ENCODE measurements around the gene NTSR2. TPM values are rescaled to one million over a fixed set of nuclear protein-coding genes. Genes with fewer than 3 reads are reported as not detected.
A peak's percentile ranks its signal among the peaks of the same experiment; 100 is the strongest.

NTSR2 gene
- total RNA-seq: not detected
- not detected for polyA plus RNA-seq
- long read RNA-seq, donor 1: 0 reads
- long read RNA-seq, donor 2: 0 reads

- DNase-seq (peak; percentile 66 to 87), ATAC-seq (ENCODE audit: low FRiP score) (peak; percentile 94)
- no peaks in the 10 kb centered on the region for H3K27me3 ChIP-seq (ENCODE audit: control insufficient read depth in 1 of 2, insufficient read depth in 2 of 2, low read length in 1 of 2)
- no peak within 1 kb of the TSS for H3K27ac ChIP-seq (ENCODE audit: low read depth in 1 of 2, low read length in 2 of 2)
- no peaks in the 10 kb centered on the region for H3K4me1 ChIP-seq (ENCODE audit: control insufficient read depth in 1 of 2, insufficient read depth in 2 of 2, low read length in 2 of 2)
- intact Hi-C loops (cut with DNase I): no loop called here
- H3K36me3 ChIP-seq (ENCODE audit: control insufficient read depth in 1 of 2, insufficient read depth in 2 of 2, low read length in 1 of 2): no peaks in the 10 kb centered on the region
- WGBS, 2 donors: 16 to 17% methylated on average over 75 to 93 of the region's 93 CpGs
- H3K9me3 ChIP-seq (ENCODE audit: control insufficient read depth, low read length): no peaks in the 10 kb centered on the region
- no peak within 1 kb of the TSS for H3K4me3 ChIP-seq (ENCODE audit: low read length in 2 of 2)
Observed at GRCh38 chr2:11669454-11670291, at the start of gene NTSR2. NTSR2 (minus strand) TSS chr2:11670195; CDS start chr2:11670129, 66 bp downstream.

GRCh38 chr2:11719230-11719977 is 49.4 kb upstream of the NTSR2 start:
- Histone ChIP-seq H3K4me3 (ENCODE audit: low read length in 2 of 2) (no peak overlapping the region), H3K27ac (ENCODE audit: low read depth in 1 of 2, low read length in 2 of 2) (no peak overlapping the region), H3K36me3 (ENCODE audit: control insufficient read depth in 1 of 2, insufficient read depth in 2 of 2, low read length in 1 of 2) (no peaks in the 10 kb centered on the region), H3K4me1 (ENCODE audit: control insufficient read depth in 1 of 2, insufficient read depth in 2 of 2, low read length in 2 of 2) (no peaks in the 10 kb centered on the region), H3K27me3 (ENCODE audit: control insufficient read depth in 1 of 2, insufficient read depth in 2 of 2, low read length in 1 of 2) (no peaks in the 10 kb centered on the region), H3K9me3 (ENCODE audit: control insufficient read depth, low read length) (no peaks in the 10 kb centered on the region)
- intact Hi-C loops (cut with DNase I): no loop called here
- ATAC-seq (ENCODE audit: low FRiP score) (no peak), DNase-seq (no peak)
- WGBS, 2 donors: 69 to 71% methylated on average over 6 of the region's 6 CpGs

GRCh38 chr2:11718606-11719005 is 48.6 kb upstream of the NTSR2 start:
- intact Hi-C loops (cut with DNase I): no loop called here
- Histone ChIP-seq H3K27ac (ENCODE audit: low read depth in 1 of 2, low read length in 2 of 2) (no peak overlapping the region), H3K4me3 (ENCODE audit: low read length in 2 of 2) (no peak overlapping the region), H3K36me3 (ENCODE audit: control insufficient read depth in 1 of 2, insufficient read depth in 2 of 2, low read length in 1 of 2) (no peaks in the 10 kb centered on the region), H3K4me1 (ENCODE audit: control insufficient read depth in 1 of 2, insufficient read depth in 2 of 2, low read length in 2 of 2) (no peaks in the 10 kb centered on the region), H3K9me3 (ENCODE audit: control insufficient read depth, low read length) (no peaks in the 10 kb centered on the region), H3K27me3 (ENCODE audit: control insufficient read depth in 1 of 2, insufficient read depth in 2 of 2, low read length in 1 of 2) (no peaks in the 10 kb centered on the region)
- 83% methylated on average over 5 of the region's 5 CpGs for WGBS, 2 donors
- DNase-seq: no peak
- ATAC-seq (ENCODE audit: low FRiP score): no peak

- no peaks in the 10 kb centered on the region for H3K4me1 ChIP-seq (ENCODE audit: control insufficient read depth in 1 of 2, insufficient read depth in 2 of 2, low read length in 2 of 2)
- 84 to 88% methylated on average over 1 of the region's 1 CpG for WGBS, 2 donors
- DNase-seq (no peak), ATAC-seq (ENCODE audit: low FRiP score) (no peak)
- H3K9me3 ChIP-seq (ENCODE audit: control insufficient read depth, low read length): no peaks in the 10 kb centered on the region
- no peak overlapping the region for H3K27ac ChIP-seq (ENCODE audit: low read depth in 1 of 2, low read length in 2 of 2)
- H3K36me3 ChIP-seq (ENCODE audit: control insufficient read depth in 1 of 2, insufficient read depth in 2 of 2, low read length in 1 of 2): no peaks in the 10 kb centered on the region
- H3K27me3 ChIP-seq (ENCODE audit: control insufficient read depth in 1 of 2, insufficient read depth in 2 of 2, low read length in 1 of 2): no peaks in the 10 kb centered on the region
- intact Hi-C loops (cut with DNase I): no loop called here
- no peak overlapping the region for H3K4me3 ChIP-seq (ENCODE audit: low read length in 2 of 2)
Observed at GRCh38 chr2:11717623-11718022, 47.6 kb upstream of the NTSR2 start.

- no peaks in the 10 kb centered on the region for H3K27me3 ChIP-seq (ENCODE audit: control insufficient read depth in 1 of 2, insufficient read depth in 2 of 2, low read length in 1 of 2)
- H3K4me1 ChIP-seq (ENCODE audit: control insufficient read depth in 1 of 2, insufficient read depth in 2 of 2, low read length in 2 of 2): peaks cover 0 to 2% of the 10 kb centered on the region in 2 donors
- intact Hi-C loops (cut with DNase I): no loop called here
- DNase-seq (no peak), ATAC-seq (ENCODE audit: low FRiP score) (peak; percentile 67)
- H3K36me3 ChIP-seq (ENCODE audit: control insufficient read depth in 1 of 2, insufficient read depth in 2 of 2, low read length in 1 of 2): no peaks in the 10 kb centered on the region
- 58 to 61% methylated on average over 8 of the region's 8 CpGs for WGBS, 2 donors
- H3K4me3 ChIP-seq (ENCODE audit: low read length in 2 of 2): no peak overlapping the region
- no peaks in the 10 kb centered on the region for H3K9me3 ChIP-seq (ENCODE audit: control insufficient read depth, low read length)
- H3K27ac ChIP-seq (ENCODE audit: low read depth in 1 of 2, low read length in 2 of 2): no peak overlapping the region
Observed at GRCh38 chr2:11716689-11717321, 46.8 kb upstream of the NTSR2 start.

- DNase-seq (no peak), ATAC-seq (ENCODE audit: low FRiP score) (peak; percentile 12)
- Histone ChIP-seq H3K27me3 (ENCODE audit: control insufficient read depth in 1 of 2, insufficient read depth in 2 of 2, low read length in 1 of 2) (no peaks in the 10 kb centered on the region), H3K36me3 (ENCODE audit: control insufficient read depth in 1 of 2, insufficient read depth in 2 of 2, low read length in 1 of 2) (no peaks in the 10 kb centered on the region), H3K4me3 (ENCODE audit: low read length in 2 of 2) (no peak overlapping the region), H3K27ac (ENCODE audit: low read depth in 1 of 2, low read length in 2 of 2) (no peak overlapping the region), H3K4me1 (ENCODE audit: control insufficient read depth in 1 of 2, insufficient read depth in 2 of 2, low read length in 2 of 2) (peaks cover 0 to 2% of the 10 kb centered on the region in 2 donors), H3K9me3 (ENCODE audit: control insufficient read depth, low read length) (no peaks in the 10 kb centered on the region)
- intact Hi-C loops (cut with DNase I): no loop called here
- WGBS, 2 donors: 91 to 94% methylated on average over 12 of the region's 12 CpGs
Observed at GRCh38 chr2:11715987-11716652, 46.1 kb upstream of the NTSR2 start.

GRCh38 chr2:11713815-11714214 is 43.8 kb upstream of the NTSR2 start:
- intact Hi-C loops (cut with DNase I): loop anchor here in 1 of 2 donors (5.0 kb wide), 1 partner anchor 33 kb away; the partner anchor contains the start of gene LPIN1
- ATAC-seq (ENCODE audit: low FRiP score) (no peak), DNase-seq (no peak)
- 90 to 92% methylated on average over 7 of the region's 7 CpGs for WGBS, 2 donors
- Histone ChIP-seq H3K9me3 (ENCODE audit: control insufficient read depth, low read length) (no peaks in the 10 kb centered on the region), H3K36me3 (ENCODE audit: control insufficient read depth in 1 of 2, insufficient read depth in 2 of 2, low read length in 1 of 2) (no peaks in the 10 kb centered on the region), H3K27me3 (ENCODE audit: control insufficient read depth in 1 of 2, insufficient read depth in 2 of 2, low read length in 1 of 2) (no peaks in the 10 kb centered on the region), H3K4me3 (ENCODE audit: low read length in 2 of 2) (no peak overlapping the region), H3K27ac (ENCODE audit: low read depth in 1 of 2, low read length in 2 of 2) (no peak overlapping the region), H3K4me1 (ENCODE audit: control insufficient read depth in 1 of 2, insufficient read depth in 2 of 2, low read length in 2 of 2) (peaks cover 2 to 4% of the 10 kb centered on the region in 2 donors)

- 94 to 97% methylated on average over 2 of the region's 2 CpGs for WGBS, 2 donors
- intact Hi-C loops (cut with DNase I): loop anchor here in 1 of 2 donors (5.0 kb wide), 1 partner anchor 34 kb away; the partner anchor contains the start of gene LPIN1
- no peaks in the 10 kb centered on the region for H3K36me3 ChIP-seq (ENCODE audit: control insufficient read depth in 1 of 2, insufficient read depth in 2 of 2, low read length in 1 of 2)
- H3K4me1 ChIP-seq (ENCODE audit: control insufficient read depth in 1 of 2, insufficient read depth in 2 of 2, low read length in 2 of 2): peaks cover 2 to 4% of the 10 kb centered on the region in 2 donors
- no peak overlapping the region for H3K27ac ChIP-seq (ENCODE audit: low read depth in 1 of 2, low read length in 2 of 2)
- ATAC-seq (ENCODE audit: low FRiP score) (no peak), DNase-seq (no peak)
- H3K27me3 ChIP-seq (ENCODE audit: control insufficient read depth in 1 of 2, insufficient read depth in 2 of 2, low read length in 1 of 2): no peaks in the 10 kb centered on the region
- H3K9me3 ChIP-seq (ENCODE audit: control insufficient read depth, low read length): no peaks in the 10 kb centered on the region
- no peak overlapping the region for H3K4me3 ChIP-seq (ENCODE audit: low read length in 2 of 2)
Observed at GRCh38 chr2:11712866-11713265, 42.9 kb upstream of the NTSR2 start.

Data from aorta (tissue), 5 donors.